Measurements from ENCODE around the gene ARID2. TPM values are rescaled to one million over a fixed set of nuclear protein-coding genes. Genes with fewer than 3 reads are reported as not detected.

The ARID2 gene
- polyA plus RNA-seq, 2 of the 4 experiments (the other 2 are of a cell fraction) = 8.7 to 37.7 TPM

- DNase-seq (ENCODE audit: low read depth in 1 of 2, low spot score in 1 of 2) = no peak
- H3K27ac ChIP-seq = no peak overlapping the region
- no peak overlapping the region for H3K4me3 ChIP-seq
- ChIA-PET POLR2A (no interaction called here), CTCF (no interaction called here)
- 94% methylated on average over 2 of the region's 2 CpGs for WGBS (ENCODE audit: missing lambda C conversion rate)
- H3K9me3 ChIP-seq = no peaks in the 10 kb centered on the region
- no peak for FAIRE-seq
- H3K4me1 ChIP-seq = peaks cover 28% of the 10 kb centered on the region; the same call in 2 of the 3 replicates
- ATAC-seq = no peak
- TF ChIP-seq USF2 (IDR thresholded peaks at IDR 0.05) = no peak
- no peak for TF ChIP-seq TFCP2L1 (CRISPR knock-in tag; IDR thresholded peaks at IDR 0.05)
- no peak for TF ChIP-seq MAFK (IDR thresholded peaks at IDR 0.05; ENCODE audit: partially characterized antibody)
- TF ChIP-seq ZC3H11A (IDR thresholded peaks at IDR 0.05) = no peak
- no peak for TF ChIP-seq SREBF2 (IDR thresholded peaks at IDR 0.05)
- TF ChIP-seq RCOR1 (IDR thresholded peaks at IDR 0.05; ENCODE audit: low read depth, low read length) = no peak
- no peak for TF ChIP-seq FOXS1 (CRISPR knock-in tag; IDR thresholded peaks at IDR 0.05)
- TF ChIP-seq CHD4 (IDR thresholded peaks at IDR 0.05; ENCODE audit: borderline replicate concordance) = no peak
- no peak for TF ChIP-seq NPAS2 (CRISPR knock-in tag; IDR thresholded peaks at IDR 0.05; ENCODE audit: borderline replicate concordance)
- TF ChIP-seq HOXB5 (CRISPR knock-in tag; IDR thresholded peaks at IDR 0.05) = no peak
- no peak for TF ChIP-seq GATA3 (IDR thresholded peaks at IDR 0.05; ENCODE audit: borderline replicate concordance)
- TF ChIP-seq, protein P1, sequence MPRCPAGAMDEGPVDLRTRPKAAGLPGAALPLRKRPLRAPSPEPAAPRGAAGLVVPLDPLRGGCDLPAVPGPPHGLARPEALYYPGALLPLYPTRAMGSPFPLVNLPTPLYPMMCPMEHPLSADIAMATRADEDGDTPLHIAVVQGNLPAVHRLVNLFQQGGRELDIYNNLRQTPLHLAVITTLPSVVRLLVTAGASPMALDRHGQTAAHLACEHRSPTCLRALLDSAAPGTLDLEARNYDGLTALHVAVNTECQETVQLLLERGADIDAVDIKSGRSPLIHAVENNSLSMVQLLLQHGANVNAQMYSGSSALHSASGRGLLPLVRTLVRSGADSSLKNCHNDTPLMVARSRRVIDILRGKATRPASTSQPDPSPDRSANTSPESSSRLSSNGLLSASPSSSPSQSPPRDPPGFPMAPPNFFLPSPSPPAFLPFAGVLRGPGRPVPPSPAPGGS (IDR thresholded peaks at IDR 0.05) = no peak
- TF ChIP-seq ESRRA (IDR thresholded peaks at IDR 0.05; ENCODE audit: borderline replicate concordance, low read length) = no peak
- no peak for TF ChIP-seq HES2 (IDR thresholded peaks at IDR 0.05)
- no peak for TF ChIP-seq JUN (IDR thresholded peaks at IDR 0.05)
- no peak for TF ChIP-seq HMGXB4 (CRISPR knock-in tag; IDR thresholded peaks at IDR 0.05; ENCODE audit: borderline replicate concordance)
- no peak for TF ChIP-seq ZSCAN20 (CRISPR knock-in tag; IDR thresholded peaks at IDR 0.05)
- H3K4me2 ChIP-seq = no peak overlapping the region
These were observed 151.0 kb downstream of the ARID2 start for GRCh38 chr12:45880533-45880932.

DNA sequence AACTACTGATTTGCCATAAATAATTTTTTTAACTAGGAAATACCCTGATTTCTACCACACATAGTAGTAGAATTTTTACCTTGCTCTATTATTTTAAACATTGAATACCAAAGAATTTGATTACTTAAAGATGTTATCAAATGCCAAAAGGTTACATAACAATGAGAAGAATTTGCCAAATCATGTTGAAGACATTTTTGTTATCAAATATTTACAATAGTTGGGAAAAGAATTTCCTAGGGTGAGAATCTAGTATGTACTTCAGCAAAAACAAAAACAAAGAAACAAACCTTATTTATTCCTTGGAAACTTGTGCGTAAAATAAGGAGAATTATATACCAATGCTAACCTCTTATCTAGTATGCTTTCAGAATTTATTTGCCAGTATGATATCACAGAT lies 153.7 kb downstream of the ARID2 start:
- ATAC-seq (no peak), DNase-seq (ENCODE audit: low read depth in 1 of 2, low spot score in 1 of 2) (no peak), FAIRE-seq (no peak)
- CTCF ChIA-PET = no interaction called here
- Histone ChIP-seq H3K4me3 (no peak overlapping the region), H3K9me3 (no peaks in the 10 kb centered on the region), H3K4me2 (no peak overlapping the region), H3K27ac (no peak overlapping the region), H3K4me1 (peaks cover 24% of the 10 kb centered on the region; the same call in 2 of the 3 replicates)
- WGBS (ENCODE audit: missing lambda C conversion rate) = 94% methylated on average over 1 of the region's 1 CpG
- POLR2A ChIA-PET = no interaction called here
- TF ChIP-seq, protein P2, sequence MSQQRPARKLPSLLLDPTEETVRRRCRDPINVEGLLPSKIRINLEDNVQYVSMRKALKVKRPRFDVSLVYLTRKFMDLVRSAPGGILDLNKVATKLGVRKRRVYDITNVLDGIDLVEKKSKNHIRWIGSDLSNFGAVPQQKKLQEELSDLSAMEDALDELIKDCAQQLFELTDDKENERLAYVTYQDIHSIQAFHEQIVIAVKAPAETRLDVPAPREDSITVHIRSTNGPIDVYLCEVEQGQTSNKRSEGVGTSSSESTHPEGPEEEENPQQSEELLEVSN (IDR thresholded peaks at IDR 0.05; ENCODE audit: borderline replicate concordance, low read depth) = no peak
- TF ChIP-seq RFX5 (IDR thresholded peaks at IDR 0.05) = no peak
- TF ChIP-seq CBX2 (IDR thresholded peaks at IDR 0.05; ENCODE audit: borderline replicate concordance, low read depth) = no peak
- TF ChIP-seq RNF2 (IDR thresholded peaks at IDR 0.05; ENCODE audit: borderline replicate concordance, low read depth) = no peak
- no peak for TF ChIP-seq SREBF2 (IDR thresholded peaks at IDR 0.05)

Data from A549 (cell line).